Muscle of leg (tissue), 11 donors: ENCODE results near the gene BMP2. TPM values are rescaled to one million over a fixed set of nuclear protein-coding genes. Genes with fewer than 3 reads are reported as not detected.

Experiments
- DNase-seq: peaks from one replicate; pipeline ENCODE4 v3.0.0; 2013
- H3K27ac ChIP-seq: one replicate; pipeline ENCODE4 v1.5.1; 2013; ENCODE audit warnings: mild to moderate bottlenecking, low read length, control low read depth
- H3K27me3 ChIP-seq: one replicate; pipeline ENCODE4 v1.6.1; 2013; ENCODE audit warnings: low read length; ENCODE audit not compliant: control insufficient read depth, insufficient read depth
- H3K36me3 ChIP-seq: one replicate; pipeline ENCODE4 v1.6.1; 2013; ENCODE audit warnings: low read length; ENCODE audit not compliant: control insufficient read depth, insufficient read depth
- H3K4me1 ChIP-seq: one replicate; pipeline ENCODE4 v1.6.1; 2013; ENCODE audit warnings: low read length; ENCODE audit not compliant: control insufficient read depth, insufficient read depth
- H3K4me3 ChIP-seq: one replicate; pipeline ENCODE4 v1.5.1; 2013; ENCODE audit warnings: low read length, control low read depth
- H3K9me3 ChIP-seq: replicated peaks from 2 replicates; pipeline ENCODE4 v1.6.1; 2013; ENCODE audit warnings: low read depth, low read length; ENCODE audit not compliant: control insufficient read depth
- WGBS: methylation state at CpG from one replicate; pipeline ENCODE4 v1.1.5; 2013; ENCODE audit warnings: missing lambda C conversion rate; ENCODE audit not compliant: insufficient coverage; 5-methylcytosine and 5-hydroxymethylcytosine counted together
- polyA plus RNA-seq, 8 donors: library from polyadenylated mRNA; unstranded; fragments of 120-200 nt; gene quantifications; one replicate each; pipeline versions ENCODE4 v1.2.1 to v1.2.3, GENCODE V29; 2013; ENCODE audit warnings: inconsistent platforms in 1 of 8, low replicate concordance in 1 of 8; ENCODE audit not compliant: insufficient read length in 8 of 8, insufficient read depth in 1 of 8
- total RNA-seq: library from RNA; stranded (reverse); fragments of 120-200 nt; gene quantifications from one replicate; pipeline ENCODE4 v1.2.4, GENCODE V29; 2013

Gene BMP2
- total and polyA plus RNA-seq, 9 donors: 1.1 to 6.2 (median 1.9) TPM

DNA sequence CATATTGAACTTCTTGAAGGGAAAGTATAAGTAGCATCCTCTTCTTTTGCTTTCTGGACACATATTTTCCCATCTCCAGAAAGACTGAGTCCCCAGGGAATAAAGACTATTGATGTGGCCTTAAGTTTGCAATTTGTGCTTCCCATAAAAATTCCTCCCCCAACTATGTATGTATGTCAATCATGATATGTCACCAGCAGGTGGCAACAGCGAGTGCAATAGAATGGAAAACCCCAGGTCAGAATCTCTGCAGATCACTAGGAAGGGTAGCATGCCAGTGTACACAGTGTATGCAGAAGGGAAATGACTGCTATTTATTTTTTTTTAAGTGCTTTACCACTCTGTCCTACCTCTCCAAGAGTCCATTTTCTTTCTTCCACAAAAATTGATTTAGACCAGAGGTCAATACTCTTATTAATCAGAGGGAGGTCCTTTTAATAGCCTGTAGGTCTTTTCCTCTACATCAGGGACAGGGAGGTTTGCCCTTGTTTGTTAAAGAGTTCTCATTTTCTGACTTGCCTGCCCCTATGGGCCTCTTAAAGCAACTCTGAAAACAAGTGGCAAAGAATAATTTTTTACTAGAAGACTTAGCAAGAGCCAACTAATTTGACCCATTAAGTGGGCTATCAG, 61.4 kb downstream of the BMP2 start:
- DNase-seq: peak; percentile 71
- no CpG with 5 or more reads among the region's 1 CpG for WGBS
- no peaks in the 10 kb centered on the region for H3K9me3 ChIP-seq
- H3K36me3 ChIP-seq: no peaks in the 10 kb centered on the region
- H3K4me1 ChIP-seq: no peaks in the 10 kb centered on the region
- no peaks in the 10 kb centered on the region for H3K27me3 ChIP-seq
- H3K27ac ChIP-seq: no peak overlapping the region
- no peak overlapping the region for H3K4me3 ChIP-seq

DNA sequence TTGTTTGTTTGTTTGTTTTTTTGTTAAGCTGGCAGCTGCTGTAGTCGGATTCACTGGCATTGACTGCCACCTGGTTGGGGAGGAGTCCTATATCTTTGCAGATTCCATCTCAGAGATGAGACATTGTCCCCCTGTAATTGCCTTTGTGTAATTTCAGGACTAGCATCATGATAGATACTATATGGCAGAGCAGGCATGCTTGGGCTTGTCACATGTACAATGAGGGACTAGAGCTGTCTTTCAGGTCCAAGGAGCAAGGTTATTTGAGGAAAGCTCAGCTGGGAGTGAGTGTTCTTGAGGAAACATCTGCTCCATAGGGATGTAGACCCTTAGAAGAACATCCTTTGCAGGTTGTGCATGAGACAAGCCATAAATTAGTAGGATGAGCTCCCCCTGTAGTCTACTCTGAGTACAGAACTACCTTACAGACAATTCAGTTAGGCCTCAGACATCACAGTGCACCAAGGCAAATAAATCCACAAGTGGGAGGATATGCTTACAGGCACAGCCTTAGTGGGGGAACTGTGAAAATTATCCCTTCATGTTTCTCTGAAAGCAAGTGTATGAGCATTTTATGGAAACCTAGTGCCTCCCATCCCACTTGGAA, 62.1 kb downstream of the BMP2 start:
- Histone ChIP-seq H3K4me1 (no peaks in the 10 kb centered on the region), H3K27ac (no peak overlapping the region), H3K27me3 (no peaks in the 10 kb centered on the region), H3K4me3 (no peak overlapping the region), H3K36me3 (no peaks in the 10 kb centered on the region), H3K9me3 (no peaks in the 10 kb centered on the region)
- no CpG with 5 or more reads among the region's 1 CpG for WGBS
- no peak for DNase-seq
